HG03575 (cell line): ENCODE measurements around the gene IL17A.

Experiments
- ATAC-seq: cut with Tn5 transposase; IDR thresholded peaks from one replicate; pipeline ENCODE4 v1.9.1; 2021; ENCODE audit not compliant: unreplicated experiment, insufficient number of reproducible peaks, low FRiP score; ENCODE audit errors: extremely low read depth

The IL17A gene

DNA sequence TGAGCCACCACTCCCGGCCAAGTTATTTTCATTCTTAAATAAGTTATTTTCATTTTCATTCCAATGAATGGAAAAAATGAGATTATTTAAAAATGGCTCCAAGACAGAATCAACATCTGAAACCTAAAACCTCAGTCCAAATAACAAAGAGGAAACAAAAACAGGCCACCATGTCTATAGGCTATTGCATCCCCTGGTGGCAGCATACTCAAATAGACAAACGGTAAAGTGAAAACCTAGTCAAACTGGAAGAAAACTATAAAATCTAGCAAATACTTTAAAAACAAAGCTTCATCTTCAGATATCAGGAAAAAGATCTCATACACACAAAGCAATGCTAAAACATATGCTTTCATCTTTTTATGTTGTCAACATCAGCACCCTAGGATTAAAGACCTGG, 20.9 kb downstream of the IL17A start:
- ATAC-seq, result no peak

DNA sequence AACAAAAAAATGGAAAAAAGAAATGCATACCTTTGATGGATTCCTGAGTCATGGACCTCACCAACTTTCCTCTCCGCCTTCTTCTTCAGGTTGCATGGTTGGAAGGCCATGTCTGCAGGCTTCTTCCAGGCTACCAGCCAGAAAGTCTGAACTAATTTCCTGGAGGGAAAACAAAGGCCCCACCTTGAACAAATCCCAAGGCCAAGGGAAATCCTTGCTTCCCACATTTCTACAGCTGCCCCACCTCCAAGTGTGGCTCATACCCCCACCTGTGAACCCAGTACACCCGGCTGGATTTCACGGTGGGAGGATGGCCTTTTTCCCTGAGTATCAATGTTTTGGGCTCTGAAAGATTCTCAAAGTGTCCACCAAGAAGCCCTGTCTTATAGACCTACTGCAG, 22.4 kb downstream of the IL17A start:
- ATAC-seq, result no peak

DNA sequence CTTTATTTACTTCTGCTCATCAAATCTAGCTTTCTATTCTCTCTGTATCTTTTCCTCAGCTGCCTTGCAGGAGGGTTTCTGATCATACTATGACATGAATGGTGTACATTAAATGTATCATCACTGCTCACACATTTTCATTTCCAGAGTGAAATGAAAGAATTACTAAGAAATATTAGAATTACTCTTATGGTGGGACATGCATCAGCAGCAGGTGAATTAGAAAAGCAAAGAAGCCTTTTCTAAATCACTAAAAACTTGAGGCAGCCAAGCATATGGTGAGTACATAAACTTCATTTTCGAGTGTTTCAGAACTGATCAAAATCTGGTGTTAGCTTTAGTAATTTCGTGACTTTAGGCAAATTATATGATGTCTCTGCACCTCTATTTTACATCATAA, 23.6 kb downstream of the IL17A start:
- ATAC-seq, result no peak

DNA sequence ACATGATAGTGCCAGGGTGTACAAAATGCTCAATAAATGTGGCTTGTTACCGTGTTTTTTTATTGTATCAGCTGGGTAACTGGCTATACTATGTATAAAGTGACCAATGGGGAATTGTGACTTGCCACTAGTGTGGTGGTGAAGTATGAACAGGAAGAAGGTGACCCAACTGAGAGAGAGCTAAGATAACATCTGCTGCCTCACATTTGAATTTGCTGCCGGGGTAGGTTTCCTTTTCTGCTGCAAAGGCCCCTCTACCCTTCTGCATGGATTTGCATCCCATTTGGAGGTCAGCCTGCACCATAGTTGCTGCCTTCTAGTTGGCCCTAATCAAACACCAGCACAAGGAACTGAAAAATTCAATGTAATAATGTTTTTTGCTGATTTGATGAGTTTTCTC, 24.1 kb downstream of the IL17A start:
- ATAC-seq, result no peak

DNA sequence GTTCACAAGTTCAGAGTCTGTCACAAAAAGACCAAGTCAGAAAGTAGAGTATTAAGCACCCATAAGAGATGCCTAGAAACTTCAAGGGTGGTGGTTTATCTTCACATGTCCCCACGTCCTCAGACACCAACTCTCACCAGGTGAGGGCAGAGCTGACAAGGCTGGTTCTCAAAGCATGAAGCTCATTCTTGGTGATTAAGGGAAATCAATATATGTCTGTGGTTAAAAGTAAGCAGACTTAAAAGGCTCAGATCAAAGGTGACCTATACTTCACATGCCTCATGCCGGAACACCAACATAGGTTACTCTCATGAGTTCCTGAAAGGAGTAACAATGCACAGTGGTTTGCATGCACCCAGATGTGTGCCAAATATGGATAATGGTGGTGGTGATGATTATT, 27.0 kb downstream of the IL17A start:
- ATAC-seq, result no peak

DNA sequence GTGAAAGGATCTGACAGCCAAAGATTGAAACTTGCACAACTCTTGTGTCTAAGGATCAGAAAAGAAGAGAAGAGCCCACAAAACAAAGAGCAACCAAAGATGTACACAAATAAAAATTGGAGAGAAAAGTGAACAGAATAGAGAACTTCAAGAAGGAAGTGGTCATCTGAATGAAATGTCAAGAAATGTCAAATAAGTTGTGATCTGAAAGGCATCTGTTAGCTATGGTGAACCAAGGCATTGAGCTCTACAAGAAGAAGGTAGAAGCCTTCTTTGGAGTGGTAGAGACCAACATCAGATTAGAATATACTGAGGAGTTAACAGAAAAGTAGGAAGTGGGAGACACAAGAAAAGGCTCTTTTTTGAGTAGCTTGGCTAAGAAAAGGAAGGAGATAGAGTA, 29.6 kb downstream of the IL17A start:
- ATAC-seq, result no peak

DNA sequence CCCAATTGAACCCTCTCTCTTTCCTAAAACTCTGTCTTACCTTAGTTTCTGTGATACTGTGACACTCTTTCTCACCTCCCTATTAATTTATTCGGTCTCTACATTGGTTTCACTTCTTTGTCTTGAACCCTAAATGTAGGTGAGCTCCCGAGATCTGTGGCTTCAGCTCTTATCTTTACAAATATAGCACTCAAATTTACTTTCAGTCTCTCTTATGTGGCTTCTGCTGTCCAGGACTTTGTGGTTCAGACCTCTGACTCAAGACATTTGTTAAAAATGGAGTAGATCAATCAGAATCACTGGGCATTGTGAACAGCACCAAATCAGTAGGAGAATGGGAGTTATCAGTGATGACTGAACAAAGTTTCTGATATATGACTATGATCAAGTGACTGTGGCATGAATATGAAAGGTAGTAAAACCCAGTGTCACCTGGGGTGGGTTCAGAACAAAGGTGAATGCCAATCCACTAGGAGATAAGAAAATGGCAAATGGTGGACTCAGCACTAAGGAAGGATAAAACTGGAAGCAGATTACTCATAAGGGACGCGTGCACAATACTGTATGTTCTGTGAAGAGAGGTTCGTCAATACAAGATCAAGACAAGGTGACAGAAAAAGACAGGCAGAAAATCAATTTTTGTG, 30.9 kb downstream of the IL17A start:
- ATAC-seq, result no peak

DNA sequence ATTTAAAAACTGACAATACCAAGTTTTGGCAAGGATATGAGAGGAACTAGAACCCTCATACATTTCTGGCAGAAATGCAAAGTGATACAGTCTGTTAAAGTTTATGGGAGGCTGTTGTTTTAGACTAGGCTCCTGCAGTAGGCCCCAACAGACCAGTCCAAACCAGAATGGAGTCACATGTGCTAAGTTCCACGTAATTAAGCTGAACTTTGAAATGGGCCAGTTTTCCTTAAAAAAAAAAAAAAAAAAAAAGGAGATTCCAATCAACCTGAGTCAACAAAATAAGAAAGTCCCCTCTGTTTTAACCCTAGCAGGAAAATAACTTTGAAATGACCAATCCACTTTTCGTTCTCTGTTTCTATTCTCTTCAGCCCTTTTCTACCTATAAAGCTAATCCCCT, 31.6 kb downstream of the IL17A start:
- no peak for ATAC-seq

DNA sequence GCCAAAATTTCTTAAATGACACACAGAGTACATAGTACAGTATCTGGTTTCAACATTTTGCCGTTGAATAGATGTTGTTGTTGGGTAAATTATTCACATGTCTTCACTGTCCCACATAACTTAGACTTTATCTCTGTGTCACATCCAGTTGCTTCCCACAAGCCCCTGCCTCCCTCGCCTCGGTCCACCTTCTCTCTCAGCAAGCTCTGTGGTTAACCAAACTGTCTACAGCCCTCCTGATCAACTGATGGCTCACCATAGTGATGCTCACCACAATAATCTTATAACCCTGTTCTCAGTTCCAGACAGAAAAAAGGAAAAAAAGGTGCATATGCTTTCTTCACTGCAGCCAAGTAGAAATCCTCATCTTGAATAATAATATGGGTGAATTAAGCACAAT, 35.1 kb downstream of the IL17A start:
- peak; percentile 71 for ATAC-seq

DNA sequence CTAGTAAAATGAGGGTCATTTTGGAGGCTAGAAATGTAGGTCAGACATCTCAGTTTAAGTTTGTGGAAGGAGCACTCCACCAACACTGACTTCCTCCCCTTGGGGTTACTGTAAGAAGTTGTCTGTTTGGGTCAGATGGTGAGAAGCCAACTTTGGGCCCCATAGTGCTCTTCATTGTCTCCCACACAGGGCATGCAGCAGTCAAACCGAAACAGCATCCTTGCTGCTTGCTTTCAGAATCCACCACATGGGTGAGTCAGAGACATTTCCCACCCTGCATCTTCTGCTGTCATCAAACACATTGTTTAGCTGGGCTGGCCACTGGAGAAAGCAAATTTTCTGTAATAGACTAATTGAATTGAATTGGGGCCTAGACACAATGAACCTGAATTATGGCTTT, 41.3 kb downstream of the IL17A start:
- ATAC-seq, result peak; percentile 98

DNA sequence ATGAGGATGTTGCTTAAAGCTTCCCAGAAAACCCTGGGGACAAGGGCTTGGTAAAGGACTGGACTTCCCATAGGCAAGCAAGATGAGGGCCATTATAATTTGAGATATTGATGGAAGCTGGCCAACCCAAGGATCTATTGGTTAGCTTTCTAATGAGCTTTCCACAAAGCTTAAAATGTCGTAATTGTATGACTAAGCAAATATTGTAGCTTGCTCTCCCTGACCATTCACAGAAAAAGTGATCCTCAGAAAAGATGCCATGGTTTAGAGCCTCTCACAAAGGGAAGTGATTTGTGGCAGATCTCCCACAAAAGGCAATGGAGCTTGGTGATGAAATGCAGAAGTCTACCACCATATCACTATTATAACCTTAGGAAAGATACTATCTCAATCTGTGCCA, 44.5 kb downstream of the IL17A start:
- ATAC-seq, result no peak

DNA sequence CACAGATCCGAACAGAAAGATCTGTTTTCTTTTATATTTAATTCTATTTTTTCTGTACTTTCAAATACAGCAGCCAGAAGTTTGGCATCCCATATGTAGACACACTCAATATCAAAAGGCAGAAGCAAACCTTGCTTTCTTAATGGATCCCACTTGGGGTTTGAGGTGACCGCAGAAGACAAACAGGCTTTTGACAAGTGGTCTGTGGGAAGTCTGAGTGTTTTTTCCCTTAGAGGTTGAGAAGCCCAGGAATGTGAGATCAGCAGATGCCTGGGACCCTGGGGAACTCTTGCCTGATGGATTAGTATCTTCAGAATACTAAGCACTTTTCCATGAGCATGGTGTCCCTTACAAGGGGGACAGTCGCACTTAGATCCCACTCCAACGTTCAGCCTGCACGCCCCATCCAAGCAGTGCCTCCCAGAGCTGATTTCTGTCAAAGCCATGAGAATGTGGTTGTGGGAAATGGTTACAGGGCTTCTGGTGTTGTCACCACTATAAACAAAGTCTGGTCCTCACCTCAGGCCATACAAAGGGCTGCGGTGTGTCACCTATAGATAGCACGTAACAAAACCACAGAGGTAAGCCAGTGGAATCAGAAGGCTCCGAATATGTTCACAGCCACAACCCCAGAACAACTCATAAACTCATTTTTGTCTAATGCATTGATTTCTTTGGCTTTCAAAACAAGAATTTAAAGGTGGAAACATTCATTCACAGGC, 45.4 kb downstream of the IL17A start:
- ATAC-seq, result no peak

DNA sequence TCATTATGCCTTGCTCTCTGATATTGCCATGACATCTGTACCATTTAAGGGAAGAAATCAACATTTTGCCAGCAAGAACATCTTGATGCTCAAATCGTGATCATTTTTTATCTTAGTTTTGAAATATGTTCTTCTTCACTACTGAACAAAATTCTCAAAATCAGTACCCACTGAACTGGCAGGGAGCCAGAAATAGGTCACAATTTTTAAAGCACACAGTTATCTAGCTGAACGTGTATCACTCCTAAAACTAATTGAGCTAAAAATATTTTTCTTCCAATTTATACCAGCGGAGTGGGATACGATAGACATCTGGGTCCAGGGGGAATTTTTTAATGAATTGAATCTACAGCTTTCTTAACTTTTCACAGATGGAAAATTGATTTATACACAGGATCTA, 46.8 kb downstream of the IL17A start:
- ATAC-seq, result no peak

DNA sequence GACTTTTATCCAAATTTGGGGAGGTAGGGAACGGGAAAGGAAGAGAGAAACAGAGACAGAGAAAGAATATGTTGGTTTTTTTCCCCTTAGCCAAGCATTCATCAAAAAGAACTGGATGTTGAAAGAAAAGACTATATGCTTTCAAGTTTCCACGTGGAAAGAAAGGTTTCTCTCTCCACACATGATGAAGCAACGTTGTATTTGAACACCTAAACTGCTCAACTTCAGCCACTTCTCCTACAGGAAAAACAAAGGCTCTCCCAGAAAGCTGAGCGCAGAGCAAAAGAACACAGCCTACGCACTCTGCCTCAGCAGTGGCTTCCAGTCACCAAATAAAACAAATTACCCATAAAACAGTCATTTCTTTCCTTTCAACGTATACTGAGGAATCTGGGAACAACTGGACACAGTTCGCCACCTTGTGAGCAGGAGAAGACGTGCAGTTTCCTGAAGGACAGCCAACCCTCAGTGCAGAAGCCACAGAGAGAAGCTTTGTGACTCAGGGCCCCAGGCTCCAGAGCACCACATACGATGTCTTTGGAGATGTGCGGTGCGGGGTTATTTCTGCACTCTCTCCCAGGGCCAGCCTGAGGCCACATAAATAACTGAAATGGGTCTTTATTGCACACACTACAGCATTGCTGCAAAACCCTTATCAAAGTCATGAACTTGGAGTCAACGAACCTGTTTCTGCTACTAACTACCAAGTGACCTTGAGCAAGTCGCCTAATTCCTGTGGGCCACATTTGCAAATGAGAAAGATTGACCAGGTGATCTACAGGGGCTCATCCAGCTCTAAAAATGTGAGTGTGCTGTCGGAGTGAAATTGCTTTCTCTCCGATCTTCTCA, 48.0 kb downstream of the IL17A start:
- ATAC-seq, result peak; percentile 45
